SIG-M5 treated with dmso at 0.1 percent for 504 hours (cell line): ENCODE results near the gene HS3ST4.

ENCODE experiments used
- DNase-seq: peaks from one replicate; lab custom pipeline; 2025; ENCODE audit not compliant: unreplicated experiment; lab: John Stamatoyannopoulos, UW

The HS3ST4 gene

DNA sequence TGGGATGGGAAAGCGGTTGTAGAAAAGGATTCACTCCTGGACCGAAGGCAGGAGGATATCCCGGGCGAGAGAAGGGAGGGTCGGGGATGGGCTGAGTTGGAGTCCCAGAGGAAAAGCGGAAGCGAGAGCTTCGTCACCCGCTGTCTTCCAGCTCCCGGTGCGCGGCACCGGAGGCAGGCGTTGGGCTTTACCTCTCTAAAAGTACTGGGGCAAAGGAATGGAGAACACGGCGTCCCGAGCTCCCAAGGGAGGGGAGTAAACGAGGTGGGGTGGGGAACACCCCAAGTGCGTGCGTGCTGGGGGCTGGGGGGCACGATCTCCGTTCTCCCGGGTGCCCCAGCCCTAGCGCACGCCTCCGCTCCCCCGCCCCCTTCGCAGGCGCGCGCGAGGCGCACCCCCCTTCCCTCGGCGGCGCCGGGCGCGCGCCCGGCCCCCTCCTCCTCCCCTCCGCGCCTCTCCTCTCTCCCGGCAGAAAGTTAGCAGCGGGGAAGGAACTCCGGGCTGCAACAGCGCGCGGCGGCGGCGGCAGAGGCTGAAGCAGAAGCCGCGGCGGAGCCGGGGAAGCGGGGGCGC lies at the start of gene HS3ST4:
TSS of gene HS3ST4 (plus strand) at position 441 of the 573 bp plus-strand sequence.
- no peak for DNase-seq

DNA sequence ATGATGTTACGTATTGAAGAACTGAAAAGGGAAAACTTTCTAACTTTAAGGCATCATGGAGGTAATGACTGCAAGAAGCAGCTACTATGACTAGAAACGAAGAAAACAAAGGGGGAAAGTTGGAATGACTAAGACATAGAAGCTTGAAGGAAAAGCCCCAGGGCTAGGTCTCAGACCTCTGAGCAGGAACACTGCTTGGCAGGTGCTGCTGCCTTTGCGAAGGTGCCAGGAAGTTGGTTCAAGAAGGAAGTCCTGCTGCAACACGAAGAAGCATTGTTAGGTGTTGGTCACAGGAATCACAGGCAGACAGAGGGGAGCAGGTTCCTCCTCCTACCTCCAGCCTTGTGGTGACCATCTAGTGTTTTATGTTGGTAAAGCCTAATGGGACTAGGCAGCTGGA lies 48.1 kb upstream of the HS3ST4 start:
- no peak for DNase-seq

DNA sequence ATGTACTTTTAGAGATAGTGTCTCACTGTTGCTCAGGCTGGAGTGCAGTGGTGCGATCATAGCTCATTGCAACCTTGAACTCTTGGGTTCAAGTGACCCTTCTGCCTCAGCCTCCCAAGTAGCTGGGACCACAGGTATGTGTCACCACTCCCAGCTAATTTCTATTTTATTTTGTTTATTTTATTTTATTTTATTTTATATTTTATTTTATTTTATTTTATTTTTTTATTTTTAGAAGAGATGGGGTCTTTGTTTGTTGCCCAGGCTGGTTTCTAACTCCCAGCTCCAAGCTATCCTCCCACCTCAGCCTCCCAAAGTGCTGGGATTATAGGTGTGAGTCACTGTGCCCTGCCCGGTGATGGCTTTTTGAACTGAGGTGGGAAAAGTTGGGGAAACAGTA lies 35.1 kb upstream of the HS3ST4 start:
- DNase-seq, result no peak

DNA sequence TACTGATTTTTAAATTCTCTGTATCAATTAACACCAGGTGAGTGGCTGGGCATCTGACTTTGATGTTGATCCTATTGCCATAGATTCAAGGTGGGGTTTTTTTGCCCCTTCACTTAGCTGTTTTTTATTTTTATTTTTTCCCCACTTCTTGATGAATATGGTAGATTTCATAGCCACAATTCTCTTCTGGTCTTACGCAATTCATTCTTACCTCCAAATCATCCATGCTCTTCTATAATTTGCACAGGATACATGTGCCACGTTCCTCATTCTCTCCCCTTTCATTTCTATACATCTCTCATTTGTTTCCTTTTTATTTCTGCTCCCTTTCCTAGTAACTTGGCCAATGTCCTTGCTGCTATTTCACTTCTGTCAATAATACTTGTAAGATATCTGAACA lies 14.9 kb upstream of the HS3ST4 start:
- DNase-seq, result no peak

DNA sequence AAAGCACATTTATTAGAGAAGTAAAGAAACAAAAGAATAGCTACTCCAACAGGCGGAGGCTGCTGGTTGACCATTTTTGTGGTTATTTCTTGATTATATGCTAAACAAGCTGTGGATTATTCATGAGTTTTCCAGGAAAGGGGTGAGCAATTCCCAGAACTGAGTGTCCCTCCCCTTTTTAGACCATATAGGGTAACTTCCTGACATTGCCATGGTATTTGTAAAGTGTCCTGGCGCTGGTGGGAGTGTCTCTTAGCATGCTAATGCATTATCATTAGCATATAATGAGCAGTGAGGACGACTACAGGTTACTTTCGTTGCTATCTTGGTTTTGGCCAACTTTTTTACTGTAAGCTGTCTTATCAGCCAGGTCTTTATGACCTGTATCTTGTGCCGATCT lies 12.2 kb upstream of the HS3ST4 start:
- DNase-seq, result no peak

DNA sequence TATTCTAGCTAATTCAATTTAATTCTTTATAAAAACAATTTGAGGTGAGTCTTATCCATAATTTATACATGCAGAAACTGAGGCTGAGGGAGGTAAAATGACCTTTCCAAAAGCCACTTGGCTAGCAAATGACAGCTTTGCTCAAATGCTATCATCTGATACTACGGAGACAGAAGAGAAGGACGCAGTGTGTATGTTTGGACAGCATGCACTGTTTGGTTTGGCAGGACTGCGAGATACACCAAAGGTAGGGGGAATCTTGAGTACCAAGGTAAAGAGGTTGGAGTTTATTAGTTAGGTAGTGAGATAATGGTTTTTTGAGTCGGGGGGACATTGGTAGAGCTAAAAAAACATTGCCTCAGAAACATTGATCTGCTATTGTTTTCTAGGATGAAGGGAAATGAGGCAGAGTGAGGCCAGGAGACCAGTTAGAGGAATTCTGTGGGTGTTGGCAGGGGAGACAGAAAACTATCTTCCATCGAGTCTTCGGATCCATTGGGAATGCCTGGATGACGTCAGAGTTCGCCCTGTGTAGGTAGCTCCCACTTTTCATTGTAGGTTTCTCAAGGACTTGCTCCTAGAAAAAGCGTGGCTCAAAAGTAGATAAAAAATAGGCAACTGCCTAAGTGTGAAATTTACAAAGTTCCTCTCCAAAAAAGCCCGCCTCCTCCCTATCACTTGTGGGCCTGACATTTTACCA lies 2.5 kb upstream of the HS3ST4 start:
- no peak for DNase-seq

DNA sequence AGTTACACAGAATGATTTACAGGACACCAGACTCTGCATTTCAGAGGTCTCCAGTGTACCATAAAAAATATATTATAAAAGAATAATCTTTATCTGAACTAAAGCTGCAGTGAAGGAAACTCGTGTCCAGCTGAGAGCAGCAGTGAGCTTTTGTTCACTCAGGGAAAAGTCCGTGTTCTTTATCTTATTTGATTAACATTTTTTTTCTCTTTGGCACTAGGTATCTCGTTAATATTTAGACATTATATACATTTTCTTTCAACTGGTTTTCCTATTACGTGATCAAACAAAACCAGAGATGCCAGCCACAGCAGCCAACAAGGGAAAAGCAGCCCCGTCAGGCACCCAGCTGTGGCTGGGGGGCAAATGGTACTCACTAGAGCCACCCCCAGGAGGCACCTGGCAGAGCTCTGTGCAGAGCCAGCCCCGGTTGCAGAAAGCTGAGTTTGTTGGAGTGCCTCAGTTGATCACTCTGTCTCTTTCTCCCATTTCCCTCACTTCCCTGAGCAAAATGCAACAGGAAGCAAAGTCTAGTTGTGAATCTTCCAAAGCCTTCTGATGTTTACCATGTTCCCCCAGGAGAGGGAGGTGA lies 1.1 kb upstream of the HS3ST4 start:
- no peak for DNase-seq

DNA sequence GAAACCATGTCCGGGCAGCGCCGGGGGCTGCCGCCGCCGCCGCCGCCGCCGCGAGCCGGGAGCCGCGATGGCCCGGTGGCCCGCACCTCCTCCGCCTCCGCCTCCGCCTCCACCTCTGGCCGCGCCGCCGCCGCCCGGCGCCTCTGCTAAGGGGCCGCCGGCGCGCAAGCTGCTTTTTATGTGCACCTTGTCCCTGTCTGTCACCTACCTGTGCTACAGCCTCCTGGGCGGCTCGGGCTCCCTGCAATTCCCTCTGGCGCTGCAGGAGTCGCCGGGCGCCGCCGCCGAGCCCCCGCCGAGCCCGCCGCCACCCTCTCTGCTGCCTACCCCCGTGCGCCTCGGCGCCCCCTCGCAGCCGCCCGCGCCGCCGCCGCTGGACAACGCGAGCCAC lies 587 bp downstream of the HS3ST4 start:
- DNase-seq, result no peak

DNA sequence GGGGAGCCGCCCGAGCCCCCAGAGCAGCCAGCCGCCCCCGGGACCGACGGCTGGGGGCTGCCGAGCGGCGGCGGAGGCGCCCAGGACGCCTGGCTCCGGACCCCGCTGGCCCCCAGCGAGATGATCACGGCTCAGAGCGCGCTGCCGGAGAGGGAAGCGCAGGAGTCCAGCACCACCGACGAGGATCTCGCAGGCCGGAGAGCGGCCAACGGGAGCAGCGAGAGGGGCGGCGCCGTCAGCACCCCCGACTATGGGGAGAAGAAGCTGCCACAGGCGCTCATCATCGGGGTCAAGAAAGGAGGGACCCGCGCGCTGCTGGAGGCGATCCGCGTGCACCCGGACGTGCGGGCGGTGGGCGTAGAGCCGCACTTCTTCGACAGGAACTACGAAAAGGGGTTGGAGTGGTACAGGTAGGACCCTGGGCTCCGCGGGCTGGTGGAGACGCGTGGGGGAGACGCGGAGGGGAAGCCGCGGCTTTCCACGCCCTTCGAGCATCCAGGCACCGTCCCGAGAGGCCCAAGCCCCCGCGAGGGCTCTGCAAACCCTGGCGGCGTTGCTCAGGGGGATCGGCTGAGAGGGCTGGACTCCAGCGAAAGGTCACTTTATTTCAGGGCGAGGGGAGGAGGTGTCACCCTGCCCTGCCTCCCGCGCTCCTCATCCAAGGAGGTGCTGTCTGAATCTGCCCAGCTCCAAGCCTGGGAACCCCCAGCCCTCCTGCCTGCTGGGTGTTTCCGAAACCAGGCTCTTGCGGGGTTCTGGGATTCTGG lies 1.2 kb downstream of the HS3ST4 start:
- no peak for DNase-seq

DNA sequence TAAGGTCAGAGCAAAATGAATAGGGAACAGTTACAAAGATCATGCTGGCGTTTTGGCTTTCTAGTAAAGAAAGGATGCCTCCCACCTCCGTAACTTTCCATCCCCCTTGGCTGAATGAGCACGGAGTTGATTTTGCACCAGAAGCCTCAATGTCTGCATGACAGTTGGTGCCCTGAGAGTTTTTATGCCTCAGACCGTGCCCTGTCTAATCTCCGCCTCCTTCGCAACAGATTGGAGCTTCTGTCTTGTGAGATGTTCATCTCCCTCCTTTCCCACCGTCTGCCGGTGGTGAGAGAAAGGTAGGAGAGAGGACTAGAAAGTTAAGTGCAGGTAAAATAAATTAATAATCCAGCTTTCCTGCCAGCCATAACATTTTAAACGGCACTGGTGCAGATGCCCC lies 1.9 kb downstream of the HS3ST4 start:
- DNase-seq, result no peak

DNA sequence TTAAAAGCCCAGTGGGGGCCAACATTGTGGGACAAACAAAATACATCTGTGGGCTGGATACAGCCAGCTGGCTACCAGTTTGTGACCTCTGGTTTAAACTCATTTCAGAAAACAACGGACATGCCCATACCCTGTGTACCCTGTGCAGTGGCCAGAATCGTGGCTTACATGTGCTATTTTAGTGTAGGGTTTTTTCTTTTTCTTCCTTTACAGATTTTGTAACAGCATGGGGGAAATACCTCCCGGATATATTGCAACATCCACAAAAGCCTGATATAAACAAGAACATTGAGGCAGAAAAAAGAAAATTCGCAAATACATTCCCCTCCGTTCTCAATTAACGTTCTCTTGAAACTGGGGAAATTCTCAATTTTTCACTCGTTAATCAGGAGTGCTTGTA lies 7.3 kb downstream of the HS3ST4 start:
- DNase-seq, result no peak

DNA sequence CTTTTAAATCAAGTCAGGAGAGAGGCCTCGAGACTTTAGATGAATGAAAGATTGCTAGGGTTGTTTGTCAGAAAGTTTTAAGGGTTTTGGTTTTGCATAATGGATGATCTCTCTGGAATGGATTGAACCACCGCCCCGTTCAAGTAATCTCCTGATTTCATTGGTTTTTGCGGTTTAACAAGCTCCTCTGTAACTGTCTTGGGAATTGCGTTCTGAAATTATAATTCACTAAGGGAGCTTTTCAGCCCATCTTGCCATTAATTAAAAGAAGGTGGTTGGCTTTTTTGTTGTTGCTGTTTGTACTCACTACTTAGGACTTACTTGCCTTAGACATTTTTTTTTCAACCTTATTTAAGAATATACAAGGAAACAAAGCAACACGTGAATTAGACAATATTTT lies 8.8 kb downstream of the HS3ST4 start:
- DNase-seq, result no peak

DNA sequence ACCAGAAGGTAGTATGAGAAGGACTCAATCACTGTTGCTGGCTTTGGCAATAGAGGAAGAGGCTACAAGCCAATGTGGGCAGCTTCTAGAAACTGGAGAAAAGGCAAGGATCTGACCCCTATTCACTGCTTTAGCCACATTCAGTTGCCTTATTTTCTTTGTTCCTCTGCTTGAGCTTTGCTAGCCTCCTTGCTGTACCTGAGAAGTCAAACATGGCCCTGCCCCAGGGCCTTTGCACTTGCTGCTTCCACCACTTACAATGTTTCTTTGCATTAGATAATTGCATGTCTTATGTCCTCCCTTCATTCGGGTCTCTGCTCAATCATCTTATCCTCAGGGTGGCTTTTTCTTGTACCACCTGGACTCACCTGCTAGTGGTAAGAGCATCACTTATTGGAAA lies 15.8 kb downstream of the HS3ST4 start:
- no peak for DNase-seq

DNA sequence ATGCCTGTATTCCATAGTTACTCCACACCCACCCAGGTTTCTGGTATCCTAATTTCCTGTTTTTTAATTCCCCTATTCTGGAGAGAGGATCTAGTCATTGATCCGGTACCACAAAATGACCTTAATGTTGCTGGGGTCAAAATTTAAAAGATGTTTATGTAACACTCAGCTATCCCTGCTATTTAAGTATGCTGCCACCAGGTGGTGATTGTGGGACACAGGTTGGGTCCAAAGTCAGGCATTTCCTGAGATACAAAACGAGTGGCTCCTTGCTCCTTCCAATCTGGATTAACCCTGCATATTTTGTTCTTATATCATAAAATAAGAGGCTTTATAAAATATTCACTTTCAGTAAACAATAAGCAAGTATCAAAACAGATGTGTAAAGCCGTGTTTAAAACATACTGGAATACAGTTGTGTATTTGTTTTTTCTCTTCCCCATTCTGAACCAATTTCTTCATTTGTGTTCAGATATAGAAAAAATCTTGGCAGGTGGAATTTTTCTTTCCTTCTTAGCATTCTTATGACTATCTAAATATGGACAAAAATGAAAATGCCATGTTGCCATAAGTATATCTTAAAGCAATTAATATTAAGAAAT lies 16.3 kb downstream of the HS3ST4 start:
- DNase-seq, result no peak

DNA sequence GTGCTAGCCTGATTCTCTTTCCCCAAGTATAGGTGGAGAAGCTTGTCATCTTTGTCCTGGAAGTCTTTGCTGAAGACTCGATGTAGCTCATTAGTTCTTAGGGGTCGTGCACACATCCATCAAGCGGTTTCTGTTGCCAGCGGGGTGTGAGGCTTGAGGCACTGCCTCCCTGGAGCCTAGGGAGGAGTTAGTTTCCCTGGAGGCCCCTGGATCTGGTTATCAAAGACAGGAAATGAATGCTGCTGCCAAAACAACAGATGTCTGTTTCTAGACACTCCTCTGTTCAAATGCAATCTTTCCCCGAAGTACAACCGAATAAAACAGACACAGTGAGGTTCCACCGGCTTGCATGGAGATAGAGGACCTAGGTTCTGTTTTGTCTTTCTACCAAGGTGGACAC lies 17.5 kb downstream of the HS3ST4 start:
- no peak for DNase-seq

DNA sequence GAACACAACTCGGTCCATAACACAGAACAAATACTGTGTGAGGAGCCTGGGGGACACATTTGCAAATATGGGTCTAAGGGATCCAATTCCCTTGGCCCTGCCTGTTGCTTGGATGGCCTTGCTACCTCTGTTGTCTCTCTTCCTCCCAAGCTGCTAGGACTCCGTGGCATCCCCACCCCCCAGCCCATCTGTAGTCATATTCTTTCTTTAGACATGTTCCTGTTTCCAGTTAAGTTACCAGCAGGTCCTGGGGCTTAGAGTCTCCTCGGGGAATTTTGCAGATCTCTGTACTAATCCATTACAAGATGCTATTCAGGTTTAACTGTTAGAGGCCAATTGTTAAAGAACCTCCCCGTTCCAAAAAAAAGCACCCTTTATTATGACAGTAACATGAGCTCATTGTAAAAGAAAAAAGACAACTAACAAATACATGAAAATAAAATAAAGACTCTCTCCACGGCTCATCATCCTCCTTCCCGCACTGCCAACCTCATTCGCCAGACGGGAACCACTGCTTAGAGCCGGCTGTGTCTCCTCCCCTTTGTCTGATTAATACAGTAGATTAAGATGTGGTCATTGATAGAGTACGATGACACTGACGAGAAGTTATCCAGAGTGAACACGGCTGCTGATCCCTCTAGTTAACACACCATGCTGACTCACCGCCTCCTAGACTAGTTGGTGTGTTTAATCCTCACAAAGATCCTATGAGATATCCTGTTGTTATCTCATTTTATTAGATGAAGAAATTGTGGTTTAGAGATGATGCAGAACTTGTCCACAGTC lies 22.2 kb downstream of the HS3ST4 start:
- DNase-seq, result no peak

DNA sequence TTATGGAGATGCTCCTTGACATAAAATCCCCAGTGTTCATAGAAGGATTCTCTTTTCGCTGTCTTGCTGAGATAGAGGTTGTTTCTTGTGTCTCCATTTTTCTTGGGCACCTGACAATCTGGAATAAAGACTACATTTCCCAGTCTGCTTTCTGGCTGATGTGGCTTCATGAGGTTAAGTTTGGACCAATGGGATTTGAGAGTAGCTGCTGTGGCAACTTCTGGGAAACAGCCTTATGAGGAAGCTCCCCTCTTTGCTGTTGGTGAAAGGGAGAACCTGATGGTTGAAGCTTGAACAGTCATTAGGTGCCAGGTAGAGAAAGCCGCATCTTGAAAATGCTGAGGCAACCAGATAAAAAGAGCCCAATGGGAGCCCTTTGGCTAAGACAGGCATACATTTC lies 24.4 kb downstream of the HS3ST4 start:
- DNase-seq, result no peak

DNA sequence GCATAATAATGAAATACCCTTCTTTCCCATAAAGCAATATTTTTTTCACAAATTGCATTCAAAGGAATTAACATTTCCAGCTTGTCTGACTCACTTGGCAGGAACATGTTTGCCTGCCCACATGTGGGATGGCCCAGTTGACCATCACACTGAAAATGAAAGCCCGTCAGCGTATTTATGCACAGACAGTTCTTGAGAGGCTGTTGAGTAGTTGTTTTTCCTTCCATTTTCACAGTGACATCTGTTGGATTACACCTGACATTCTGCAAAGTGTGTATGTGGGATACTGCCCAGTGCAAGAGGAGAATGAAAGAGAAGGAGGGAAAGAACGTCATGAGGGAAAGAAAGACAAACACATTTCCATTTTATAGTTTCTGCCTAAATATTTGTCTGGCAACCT lies 29.7 kb downstream of the HS3ST4 start:
- DNase-seq, result no peak

DNA sequence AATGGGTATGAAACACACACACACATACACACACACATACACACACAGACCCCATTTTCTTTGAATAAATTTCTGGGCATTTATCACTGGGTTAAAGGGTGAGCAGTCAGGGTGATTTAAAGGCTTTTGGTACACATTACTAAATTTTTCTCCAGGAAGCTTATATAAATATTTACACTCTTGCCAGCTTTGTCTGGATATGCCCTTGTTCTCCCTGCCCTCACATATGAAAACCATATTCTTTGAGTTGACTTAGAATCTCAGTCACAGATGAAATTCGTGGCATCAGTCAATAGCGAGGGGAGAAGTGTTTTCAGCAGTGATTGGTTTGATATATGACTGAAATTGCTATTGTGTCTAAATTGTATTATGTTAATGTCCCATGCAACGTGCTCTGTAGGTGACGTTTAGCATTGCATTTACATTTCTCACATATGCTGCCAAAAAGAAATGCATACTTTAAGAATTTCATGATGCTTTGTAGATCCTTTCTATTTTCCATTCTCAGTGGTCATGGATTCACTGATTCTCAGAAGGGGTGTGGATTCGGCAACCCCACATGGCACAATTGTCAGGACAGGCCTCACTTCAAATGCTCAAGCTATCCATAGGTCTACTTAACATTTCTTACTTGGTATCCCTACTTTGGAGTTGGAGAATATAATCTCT lies 34.8 kb downstream of the HS3ST4 start:
- DNase-seq, result no peak

DNA sequence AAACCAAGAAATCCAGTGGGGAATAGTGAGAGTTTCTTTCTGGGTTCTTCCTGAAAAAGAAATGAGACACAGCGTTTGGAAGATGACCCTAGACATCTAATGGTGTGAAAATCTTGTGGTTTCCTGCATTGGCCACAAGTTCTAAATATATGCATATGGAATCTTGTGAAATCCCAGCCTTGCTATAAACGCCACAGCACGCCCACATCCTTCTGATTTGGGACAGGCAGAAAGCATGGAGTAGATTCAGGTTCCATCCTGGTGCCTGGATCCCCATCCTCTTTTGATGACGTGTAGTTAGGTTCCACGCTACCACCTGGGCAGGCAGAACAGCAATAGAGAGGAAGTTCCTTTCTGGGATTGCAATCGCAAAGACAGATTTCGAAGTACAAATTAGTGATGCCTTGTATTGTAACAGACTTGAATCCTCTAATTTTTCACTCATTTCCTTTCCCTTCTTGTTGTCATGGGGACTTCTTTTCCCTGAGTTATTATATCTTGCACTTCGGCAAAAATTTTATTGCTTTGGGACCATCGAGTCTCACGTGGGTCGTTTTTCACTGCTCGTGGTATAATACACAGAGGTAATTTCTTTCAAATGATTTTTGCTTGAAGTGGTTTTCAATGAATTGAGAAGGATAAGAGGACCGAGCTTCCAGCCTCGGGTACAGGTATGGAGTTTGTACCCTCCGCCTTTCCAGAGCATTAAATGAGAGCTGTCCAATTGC lies 37.6 kb downstream of the HS3ST4 start:
- no peak for DNase-seq
